ENCODE results near the gene COL6A2. TPM values are rescaled to one million over a fixed set of nuclear protein-coding genes. Genes with fewer than 3 reads are reported as not detected.

COL6A2 gene
- total RNA-seq, 2 donors from 2014 or later, result 259 to 377 TPM

GRCh38 chr21:46171585-46171984 is 73.7 kb downstream of the COL6A2 start:
- no peak overlapping the region for H3K9ac ChIP-seq (ENCODE audit: extremely low read depth, low read length, poor library complexity, severe bottlenecking)
- no peaks in the 10 kb centered on the region for H3K27me3 ChIP-seq (ENCODE audit: control insufficient read depth, insufficient read depth, low read length, poor library complexity, severe bottlenecking)
- TF ChIP-seq, protein P1, sequence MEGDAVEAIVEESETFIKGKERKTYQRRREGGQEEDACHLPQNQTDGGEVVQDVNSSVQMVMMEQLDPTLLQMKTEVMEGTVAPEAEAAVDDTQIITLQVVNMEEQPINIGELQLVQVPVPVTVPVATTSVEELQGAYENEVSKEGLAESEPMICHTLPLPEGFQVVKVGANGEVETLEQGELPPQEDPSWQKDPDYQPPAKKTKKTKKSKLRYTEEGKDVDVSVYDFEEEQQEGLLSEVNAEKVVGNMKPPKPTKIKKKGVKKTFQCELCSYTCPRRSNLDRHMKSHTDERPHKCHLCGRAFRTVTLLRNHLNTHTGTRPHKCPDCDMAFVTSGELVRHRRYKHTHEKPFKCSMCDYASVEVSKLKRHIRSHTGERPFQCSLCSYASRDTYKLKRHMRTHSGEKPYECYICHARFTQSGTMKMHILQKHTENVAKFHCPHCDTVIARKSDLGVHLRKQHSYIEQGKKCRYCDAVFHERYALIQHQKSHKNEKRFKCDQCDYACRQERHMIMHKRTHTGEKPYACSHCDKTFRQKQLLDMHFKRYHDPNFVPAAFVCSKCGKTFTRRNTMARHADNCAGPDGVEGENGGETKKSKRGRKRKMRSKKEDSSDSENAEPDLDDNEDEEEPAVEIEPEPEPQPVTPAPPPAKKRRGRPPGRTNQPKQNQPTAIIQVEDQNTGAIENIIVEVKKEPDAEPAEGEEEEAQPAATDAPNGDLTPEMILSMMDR (conservative IDR thresholded peaks at IDR 0.05), result no peak
- Mint-ChIP-seq H3K4me1 (no peaks in the 10 kb centered on the region), H3K36me3 (ENCODE audit: low read depth) (peaks cover 4% of the 10 kb centered on the region), H3K9me3 (peaks cover 4% of the 10 kb centered on the region), H3K27me3 (ENCODE audit: insufficient read depth) (no peaks in the 10 kb centered on the region), H3K4me3 (no peak overlapping the region), H3K27ac (no peak overlapping the region)
- WGBS, 2 experiments (ENCODE audit: insufficient coverage in 1 of 2, insufficient read length in 1 of 2), result 85 to 100% methylated on average over 2 of the region's 2 CpGs
- H3K4me3 ChIP-seq (ENCODE audit: low read length), result no peak overlapping the region
- H3K4me1 ChIP-seq (ENCODE audit: control insufficient read depth, insufficient read depth, low read length), result no peaks in the 10 kb centered on the region
- no peaks in the 10 kb centered on the region for H3K36me3 ChIP-seq (ENCODE audit: control insufficient read depth, insufficient read depth, low read length)
- no peak overlapping the region for H3K27ac ChIP-seq (ENCODE audit: low read depth, low read length)
- DNase-seq, result no peak
- peaks cover under 1% of the 10 kb centered on the region for H3K9me3 ChIP-seq (ENCODE audit: control insufficient read depth, low read length)

- 94 to 96% methylated on average over 12 to 21 of the region's 21 CpGs for WGBS, 2 experiments (ENCODE audit: insufficient coverage in 1 of 2, insufficient read length in 1 of 2)
- no peaks in the 10 kb centered on the region for H3K4me1 ChIP-seq (ENCODE audit: control insufficient read depth, insufficient read depth, low read length)
- no peak overlapping the region for H3K27ac ChIP-seq (ENCODE audit: low read depth, low read length)
- H3K27me3 ChIP-seq (ENCODE audit: control insufficient read depth, insufficient read depth, low read length, poor library complexity, severe bottlenecking), result no peaks in the 10 kb centered on the region
- no peak for DNase-seq
- no peak overlapping the region for H3K27ac Mint-ChIP-seq
- TF ChIP-seq, protein P1 (conservative IDR thresholded peaks at IDR 0.05), result no peak
- H3K9ac ChIP-seq (ENCODE audit: extremely low read depth, low read length, poor library complexity, severe bottlenecking), result no peak overlapping the region
- H3K4me3 Mint-ChIP-seq, result no peak overlapping the region
- H3K4me1 Mint-ChIP-seq, result no peaks in the 10 kb centered on the region
- H3K36me3 Mint-ChIP-seq (ENCODE audit: low read depth), result peaks cover 11% of the 10 kb centered on the region
- peaks cover 7% of the 10 kb centered on the region for H3K9me3 ChIP-seq (ENCODE audit: control insufficient read depth, low read length)
- no peaks in the 10 kb centered on the region for H3K27me3 Mint-ChIP-seq (ENCODE audit: insufficient read depth)
- no peak overlapping the region for H3K4me3 ChIP-seq (ENCODE audit: low read length)
- peaks cover 10% of the 10 kb centered on the region for H3K9me3 Mint-ChIP-seq
- no peaks in the 10 kb centered on the region for H3K36me3 ChIP-seq (ENCODE audit: control insufficient read depth, insufficient read depth, low read length)
Observed at GRCh38 chr21:46171996-46172862, 74.3 kb downstream of the COL6A2 start.

DNA sequence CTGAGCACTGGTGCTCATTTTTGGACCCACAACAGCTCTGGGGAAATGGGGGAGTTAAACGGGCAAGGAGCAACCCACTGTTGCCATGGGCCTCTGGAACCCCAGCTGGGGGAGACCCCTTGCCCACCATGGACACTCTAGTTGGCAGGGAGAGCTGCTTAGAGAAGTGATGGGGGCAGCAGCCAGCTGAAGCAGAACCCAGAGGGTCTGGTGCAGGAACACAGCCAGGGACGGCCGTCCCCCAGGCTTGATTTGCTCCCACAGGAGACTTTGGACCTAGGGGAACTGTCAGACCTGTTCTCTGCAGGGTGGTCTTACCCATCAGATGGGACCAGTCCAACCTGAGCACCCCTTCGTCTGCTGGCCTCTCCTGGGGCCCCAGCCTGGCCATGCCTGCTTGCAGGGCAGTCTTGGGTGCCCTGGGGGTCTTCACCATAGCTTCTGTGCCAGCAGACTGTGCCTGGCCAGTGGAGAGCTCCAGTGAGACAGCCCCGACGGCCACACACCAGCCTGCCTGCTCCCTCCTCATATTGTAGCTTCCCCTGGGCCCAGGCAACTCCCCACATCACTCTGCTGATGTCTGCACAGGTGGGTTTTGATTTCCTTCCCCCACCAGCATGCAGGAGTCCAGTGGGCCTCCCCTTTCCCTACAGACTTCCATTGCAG is 75.1 kb downstream of the COL6A2 start:
- no peak for DNase-seq
- H3K9ac ChIP-seq (ENCODE audit: extremely low read depth, low read length, poor library complexity, severe bottlenecking), result no peak overlapping the region
- no peak overlapping the region for H3K4me3 ChIP-seq (ENCODE audit: low read length)
- Mint-ChIP-seq H3K27ac (peak overlapping the region; percentile 74), H3K4me1 (no peaks in the 10 kb centered on the region), H3K36me3 (ENCODE audit: low read depth) (peaks cover 11% of the 10 kb centered on the region), H3K27me3 (ENCODE audit: insufficient read depth) (no peaks in the 10 kb centered on the region), H3K4me3 (no peak overlapping the region), H3K9me3 (peaks cover 16% of the 10 kb centered on the region)
- TF ChIP-seq, protein P1 (conservative IDR thresholded peaks at IDR 0.05), result no peak
- H3K27me3 ChIP-seq (ENCODE audit: control insufficient read depth, insufficient read depth, low read length, poor library complexity, severe bottlenecking), result no peaks in the 10 kb centered on the region
- peaks cover 8% of the 10 kb centered on the region for H3K9me3 ChIP-seq (ENCODE audit: control insufficient read depth, low read length)
- no peak overlapping the region for H3K27ac ChIP-seq (ENCODE audit: low read depth, low read length)
- H3K36me3 ChIP-seq (ENCODE audit: control insufficient read depth, insufficient read depth, low read length), result no peaks in the 10 kb centered on the region
- H3K4me1 ChIP-seq (ENCODE audit: control insufficient read depth, insufficient read depth, low read length), result no peaks in the 10 kb centered on the region
- 89 to 100% methylated on average over 4 to 6 of the region's 6 CpGs for WGBS, 2 experiments (ENCODE audit: insufficient coverage in 1 of 2, insufficient read length in 1 of 2)
